Fibroblast of lung (primary cell): ENCODE data around the gene SLC24A1.

Experiments
- CTCF ChIP-seq, 2 donors: IDR thresholded peaks in 1 of 2; conservative IDR thresholded peaks in 1 of 2; 1 replicate in 1 of 2; 2 replicates in 1 of 2; pipeline ENCODE4 v1.5.1; 2011 to 2012; ENCODE audit warnings: low read length in 2 of 2, control low read depth in 1 of 2, inconsistent platforms in 1 of 2, low read depth in 1 of 2, mild to moderate bottlenecking in 1 of 2
- EZH2 ChIP-seq: IDR thresholded peaks from 2 replicates; pipeline ENCODE4 v1.5.1; 2012; ENCODE audit warnings: low read length, control low read depth, mild to moderate bottlenecking; ENCODE audit errors: missing control alignments

DNA sequence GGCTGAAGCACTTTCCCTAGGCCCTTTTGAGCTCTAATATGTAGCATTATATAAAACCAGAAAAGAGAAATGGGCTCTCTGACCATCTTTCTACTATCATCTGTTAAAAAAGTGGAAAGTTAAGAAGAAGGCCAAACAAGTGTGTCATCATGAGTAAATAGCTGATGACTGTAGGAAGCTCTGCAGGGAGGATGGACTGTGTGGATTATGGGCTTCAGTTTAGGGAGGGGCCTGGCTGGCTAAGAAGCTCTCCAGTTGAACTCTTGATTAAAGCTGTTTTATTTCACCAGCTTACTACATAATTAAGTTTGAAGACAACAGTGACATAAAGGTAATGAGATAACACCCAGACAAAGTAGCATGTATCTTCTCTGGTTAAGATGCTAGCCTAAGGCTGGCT lies 41.5 kb upstream of the SLC24A1 start:
- TF ChIP-seq CTCF (conservative IDR thresholded peaks at IDR 0.05 in 1 of 2, IDR thresholded peaks at IDR 0.05 in 1 of 2; ENCODE audit: low read depth in 1 of 2, low read length in 2 of 2), result no peak
- TF ChIP-seq EZH2, result no peak
